SK-N-SH treated with all-trans-retinoic acid at 6 μM for 48 hours (cell line): ENCODE measurements around the gene ANKRD44.

ENCODE experiments used
- ATAC-seq: fragments of 200-7000 bp; cut with Tn5 transposase; 3 replicates; pipeline ENCODE4 v1.9.1; 2020; ENCODE audit warnings: mild to moderate bottlenecking, moderate library complexity
- ARNTL ChIP-seq: fragments of 450-650 bp; formaldehyde crosslinking; IDR thresholded peaks from 2 replicates; pipeline ENCODE4 v1.5.0; 2020; ENCODE audit warnings: low read depth, mild to moderate bottlenecking, moderate library complexity, borderline replicate concordance
- BACH2 ChIP-seq: fragments of 250-450 bp; sonication (Bioruptor Pico); IDR thresholded peaks from 2 replicates; pipeline ENCODE4 v1.9.0; 2021; ENCODE audit warnings: mild to moderate bottlenecking, borderline replicate concordance
- CSDC2 ChIP-seq: fragments of 250-450 bp; sonication (Bioruptor Pico); IDR thresholded peaks from 2 replicates; pipeline ENCODE4 v1.5.0; 2020; ENCODE audit warnings: mild to moderate bottlenecking, moderate library complexity
- ESRRG ChIP-seq: fragments of 250-450 bp; sonication (Bioruptor Pico); IDR thresholded peaks from 2 replicates; pipeline ENCODE4 v1.6.1; 2021; ENCODE audit warnings: mild to moderate bottlenecking
- GLIS3 ChIP-seq: fragments of 250-450 bp; sonication (Bioruptor Pico); IDR thresholded peaks from 2 replicates; pipeline ENCODE4 v1.5.0; 2020; ENCODE audit warnings: mild to moderate bottlenecking, moderate library complexity
- ISL1 ChIP-seq: fragments of 250-450 bp; sonication (Bioruptor Pico); IDR thresholded peaks from 2 replicates; pipeline ENCODE4 v2.1.2; 2022; ENCODE audit warnings: mild to moderate bottlenecking, moderate library complexity
- OSR1 ChIP-seq: fragments of 250-450 bp; sonication (Bioruptor Pico); IDR thresholded peaks from 2 replicates; pipeline ENCODE4 v1.8.0; 2022; ENCODE audit warnings: moderate library complexity, mild to moderate bottlenecking, inconsistent platforms
- POU6F1 ChIP-seq: fragments of 250-450 bp; sonication (Bioruptor Pico); IDR thresholded peaks from 2 replicates; pipeline ENCODE4 v1.8.0; 2021; ENCODE audit warnings: low read depth, mild to moderate bottlenecking, moderate library complexity, borderline replicate concordance
- PPARA ChIP-seq: fragments of 250-450 bp; sonication (Bioruptor Pico); IDR thresholded peaks from 2 replicates; pipeline ENCODE4 v1.5.0; 2020; ENCODE audit warnings: mild to moderate bottlenecking, borderline replicate concordance
- RARB ChIP-seq: fragments of 250-450 bp; sonication (Bioruptor Pico); IDR thresholded peaks from 2 replicates; pipeline ENCODE4 v1.8.0; 2021; ENCODE audit warnings: mild to moderate bottlenecking, moderate library complexity
- SNAI2 ChIP-seq: fragments of 250-450 bp; sonication (Bioruptor Pico); IDR thresholded peaks from 2 replicates; pipeline ENCODE4 v1.5.0; 2020; ENCODE audit warnings: mild to moderate bottlenecking, moderate library complexity
- TCF4 ChIP-seq: fragments of 250-450 bp; sonication (Bioruptor Pico); IDR thresholded peaks from 2 replicates; pipeline ENCODE4 v1.8.0; 2021; ENCODE audit warnings: mild to moderate bottlenecking, moderate library complexity, borderline replicate concordance
- TOX ChIP-seq: fragments of 250-450 bp; sonication (Bioruptor Pico); IDR thresholded peaks from 2 replicates; pipeline ENCODE4 v1.8.0; 2021; ENCODE audit warnings: mild to moderate bottlenecking, moderate library complexity, borderline replicate concordance
- TSHZ2 ChIP-seq: fragments of 250-450 bp; sonication (Bioruptor Pico); IDR thresholded peaks from 2 replicates; pipeline ENCODE4 v1.5.0; 2020; ENCODE audit warnings: mild to moderate bottlenecking, moderate library complexity
- ZC3H10 ChIP-seq: fragments of 250-450 bp; sonication (Bioruptor Pico); IDR thresholded peaks from 2 replicates; pipeline ENCODE4 v1.5.1; 2021; ENCODE audit warnings: mild to moderate bottlenecking, moderate library complexity
- ZFP3 ChIP-seq: fragments of 250-450 bp; sonication (Bioruptor Pico); IDR thresholded peaks from 2 replicates; pipeline ENCODE4 v1.5.0; 2020; ENCODE audit warnings: mild to moderate bottlenecking, moderate library complexity
- ZFP30 ChIP-seq: fragments of 450-650 bp; formaldehyde crosslinking; IDR thresholded peaks from 2 replicates; pipeline ENCODE4 v1.5.0; 2022; ENCODE audit warnings: mild to moderate bottlenecking, moderate library complexity
- ZNF565 ChIP-seq: fragments of 450-650 bp; formaldehyde crosslinking; conservative IDR thresholded peaks from 2 replicates; pipeline ENCODE4 v1.5.0; 2020; ENCODE audit warnings: low read depth, mild to moderate bottlenecking, moderate library complexity
- ZNF8 ChIP-seq: fragments of 450-650 bp; formaldehyde crosslinking; IDR thresholded peaks from 2 replicates; pipeline ENCODE4 v1.5.0; 2020; ENCODE audit warnings: mild to moderate bottlenecking, moderate library complexity
- TF ChIP-seq, protein P1 (sequence below): fragments of 250-450 bp; sonication (Bioruptor Pico); IDR thresholded peaks from 2 replicates; pipeline ENCODE4 v1.5.1; 2020; ENCODE audit warnings: low read depth, mild to moderate bottlenecking, moderate library complexity
- TF ChIP-seq, protein P2 (sequence below): fragments of 250-450 bp; sonication (Bioruptor Pico); IDR thresholded peaks from 2 replicates; pipeline ENCODE4 v1.8.0; 2020; ENCODE audit warnings: mild to moderate bottlenecking, moderate library complexity, borderline replicate concordance
- TF ChIP-seq, protein P3 (sequence below): fragments of 250-450 bp; sonication (Bioruptor Pico); IDR thresholded peaks from 2 replicates; pipeline ENCODE4 v1.5.1; 2021; ENCODE audit warnings: mild to moderate bottlenecking, moderate library complexity

The ANKRD44 gene

GRCh38 chr2:197045115-197045514, 265.5 kb downstream of the ANKRD44 start:
- ATAC-seq: no peak
- TF ChIP-seq, protein P1, sequence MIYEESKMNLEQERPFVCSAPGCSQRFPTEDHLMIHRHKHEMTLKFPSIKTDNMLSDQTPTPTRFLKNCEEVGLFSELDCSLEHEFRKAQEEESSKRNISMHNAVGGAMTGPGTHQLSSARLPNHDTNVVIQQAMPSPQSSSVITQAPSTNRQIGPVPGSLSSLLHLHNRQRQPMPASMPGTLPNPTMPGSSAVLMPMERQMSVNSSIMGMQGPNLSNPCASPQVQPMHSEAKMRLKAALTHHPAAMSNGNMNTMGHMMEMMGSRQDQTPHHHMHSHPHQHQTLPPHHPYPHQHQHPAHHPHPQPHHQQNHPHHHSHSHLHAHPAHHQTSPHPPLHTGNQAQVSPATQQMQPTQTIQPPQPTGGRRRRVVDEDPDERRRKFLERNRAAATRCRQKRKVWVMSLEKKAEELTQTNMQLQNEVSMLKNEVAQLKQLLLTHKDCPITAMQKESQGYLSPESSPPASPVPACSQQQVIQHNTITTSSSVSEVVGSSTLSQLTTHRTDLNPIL (CRISPR knock-in tag): no peak
- TF ChIP-seq ZNF565 (CRISPR knock-in tag) (no peak), PPARA (CRISPR knock-in tag) (no peak), OSR1 (CRISPR knock-in tag) (no peak), ESRRG (CRISPR knock-in tag) (no peak), GLIS3 (CRISPR knock-in tag) (no peak), ZNF8 (CRISPR knock-in tag) (no peak), ISL1 (CRISPR knock-in tag) (no peak), RARB (CRISPR knock-in tag) (no peak), BACH2 (CRISPR knock-in tag) (no peak), TCF4 (CRISPR knock-in tag) (no peak), TSHZ2 (CRISPR knock-in tag) (no peak), SNAI2 (CRISPR knock-in tag) (no peak), ZFP30 (no peak), CSDC2 (CRISPR knock-in tag) (no peak), ZC3H10 (CRISPR knock-in tag) (no peak)

- TF ChIP-seq ESRRG (CRISPR knock-in tag): no peak
- no peak for TF ChIP-seq GLIS3 (CRISPR knock-in tag)
- ATAC-seq: no peak
These were observed 267.8 kb downstream of the ANKRD44 start for GRCh38 chr2:197042739-197043196.

- ATAC-seq: no peak
- TF ChIP-seq ZC3H10 (CRISPR knock-in tag) (no peak), ZFP30 (no peak), POU6F1 (no peak)
These were observed 272.6 kb downstream of the ANKRD44 start for GRCh38 chr2:197037863-197038398.

- ATAC-seq: no peak
- TF ChIP-seq TCF4 (CRISPR knock-in tag): no peak
- TF ChIP-seq GLIS3 (CRISPR knock-in tag): no peak
- TF ChIP-seq SNAI2 (CRISPR knock-in tag): no peak
- no peak for TF ChIP-seq ARNTL (CRISPR knock-in tag)
- TF ChIP-seq ZFP30: no peak
- TF ChIP-seq ZFP3 (CRISPR knock-in tag): no peak
- no peak for TF ChIP-seq BACH2 (CRISPR knock-in tag)
- TF ChIP-seq TOX: no peak
- no peak for TF ChIP-seq ZNF8 (CRISPR knock-in tag)
- TF ChIP-seq OSR1 (CRISPR knock-in tag): no peak
- no peak for TF ChIP-seq ZC3H10 (CRISPR knock-in tag)
- TF ChIP-seq, protein P1 (CRISPR knock-in tag): no peak
- TF ChIP-seq, protein P2, sequence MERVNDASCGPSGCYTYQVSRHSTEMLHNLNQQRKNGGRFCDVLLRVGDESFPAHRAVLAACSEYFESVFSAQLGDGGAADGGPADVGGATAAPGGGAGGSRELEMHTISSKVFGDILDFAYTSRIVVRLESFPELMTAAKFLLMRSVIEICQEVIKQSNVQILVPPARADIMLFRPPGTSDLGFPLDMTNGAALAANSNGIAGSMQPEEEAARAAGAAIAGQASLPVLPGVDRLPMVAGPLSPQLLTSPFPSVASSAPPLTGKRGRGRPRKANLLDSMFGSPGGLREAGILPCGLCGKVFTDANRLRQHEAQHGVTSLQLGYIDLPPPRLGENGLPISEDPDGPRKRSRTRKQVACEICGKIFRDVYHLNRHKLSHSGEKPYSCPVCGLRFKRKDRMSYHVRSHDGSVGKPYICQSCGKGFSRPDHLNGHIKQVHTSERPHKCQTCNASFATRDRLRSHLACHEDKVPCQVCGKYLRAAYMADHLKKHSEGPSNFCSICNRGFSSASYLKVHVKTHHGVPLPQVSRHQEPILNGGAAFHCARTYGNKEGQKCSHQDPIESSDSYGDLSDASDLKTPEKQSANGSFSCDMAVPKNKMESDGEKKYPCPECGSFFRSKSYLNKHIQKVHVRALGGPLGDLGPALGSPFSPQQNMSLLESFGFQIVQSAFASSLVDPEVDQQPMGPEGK (CRISPR knock-in tag): no peak
- TF ChIP-seq, protein P3, sequence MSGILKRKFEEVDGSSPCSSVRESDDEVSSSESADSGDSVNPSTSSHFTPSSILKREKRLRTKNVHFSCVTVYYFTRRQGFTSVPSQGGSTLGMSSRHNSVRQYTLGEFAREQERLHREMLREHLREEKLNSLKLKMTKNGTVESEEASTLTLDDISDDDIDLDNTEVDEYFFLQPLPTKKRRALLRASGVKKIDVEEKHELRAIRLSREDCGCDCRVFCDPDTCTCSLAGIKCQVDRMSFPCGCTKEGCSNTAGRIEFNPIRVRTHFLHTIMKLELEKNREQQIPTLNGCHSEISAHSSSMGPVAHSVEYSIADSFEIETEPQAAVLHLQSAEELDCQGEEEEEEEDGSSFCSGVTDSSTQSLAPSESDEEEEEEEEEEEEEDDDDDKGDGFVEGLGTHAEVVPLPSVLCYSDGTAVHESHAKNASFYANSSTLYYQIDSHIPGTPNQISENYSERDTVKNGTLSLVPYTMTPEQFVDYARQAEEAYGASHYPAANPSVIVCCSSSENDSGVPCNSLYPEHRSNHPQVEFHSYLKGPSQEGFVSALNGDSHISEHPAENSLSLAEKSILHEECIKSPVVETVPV (CRISPR knock-in tag): no peak
- no peak for TF ChIP-seq CSDC2 (CRISPR knock-in tag)
- TF ChIP-seq PPARA (CRISPR knock-in tag): no peak
- TF ChIP-seq ZNF565 (CRISPR knock-in tag): no peak
- no peak for TF ChIP-seq TSHZ2 (CRISPR knock-in tag)
These were observed 275.6 kb downstream of the ANKRD44 start for GRCh38 chr2:197035002-197035401.
